Endodermal cell (in vitro differentiated cells): Measurements from ENCODE around the gene ZNF592. TPM values are rescaled to one million over a fixed set of nuclear protein-coding genes. Genes with fewer than 3 reads are reported as not detected.

ENCODE experiments used
- DNase-seq: peaks from one replicate; pipeline ENCODE4 v3.0.0-alpha.2; 2017
- H3K27ac ChIP-seq: 2 replicates; pipeline ENCODE4 v1.5.1; 2013; ENCODE audit warnings: mild to moderate bottlenecking, low read depth, low read length, moderate library complexity
- H3K27me3 ChIP-seq: 2 replicates; pipeline ENCODE4 v1.6.1; 2013; ENCODE audit warnings: mild to moderate bottlenecking, low read length, moderate library complexity; ENCODE audit not compliant: insufficient read depth, control insufficient read depth, poor library complexity, severe bottlenecking
- H3K36me3 ChIP-seq: 2 replicates; pipeline ENCODE4 v1.7.0; 2013; ENCODE audit warnings: mild to moderate bottlenecking, low read length, moderate library complexity; ENCODE audit not compliant: control insufficient read depth, insufficient read depth
- H3K4me1 ChIP-seq: one replicate; pipeline ENCODE4 v1.7.0; 2013; ENCODE audit warnings: low read length; ENCODE audit not compliant: control insufficient read depth, insufficient read depth
- H3K4me3 ChIP-seq: 2 replicates; pipeline ENCODE4 v1.5.1; 2013; ENCODE audit warnings: mild to moderate bottlenecking, low read length, moderate library complexity
- H3K9ac ChIP-seq: 2 replicates; pipeline ENCODE4 v1.6.1; 2013; ENCODE audit warnings: mild to moderate bottlenecking, low read length, moderate library complexity; ENCODE audit not compliant: poor library complexity, severe bottlenecking; ENCODE audit errors: extremely low read depth
- H3K9me3 ChIP-seq: 2 replicates; pipeline ENCODE4 v1.6.1; 2013; ENCODE audit warnings: mild to moderate bottlenecking, low read length, moderate library complexity; ENCODE audit not compliant: control insufficient read depth
- H3K27ac Mint-ChIP-seq: 2 replicates; pipeline ENCODE4 v1.8.0; 2020; ENCODE audit warnings: mixed read lengths
- H3K27me3 Mint-ChIP-seq: 2 replicates; pipeline ENCODE4 v1.8.0; 2021; ENCODE audit warnings: mild to moderate bottlenecking, mixed read lengths; ENCODE audit not compliant: insufficient read depth
- H3K36me3 Mint-ChIP-seq: 2 replicates; pipeline ENCODE4 v1.8.0; 2020; ENCODE audit warnings: low read depth, mixed read lengths
- H3K4me1 Mint-ChIP-seq: 2 replicates; pipeline ENCODE4 v1.8.0; 2020; ENCODE audit warnings: mixed read lengths
- H3K4me3 Mint-ChIP-seq: 2 replicates; pipeline ENCODE4 v1.8.0; 2020; ENCODE audit warnings: mild to moderate bottlenecking, moderate library complexity, mixed read lengths
- H3K9me3 Mint-ChIP-seq: 2 replicates; pipeline ENCODE4 v1.8.0; 2020; ENCODE audit warnings: mild to moderate bottlenecking, mixed read lengths
- CTCF ChIP-seq: fragments of 200-600 bp; sonication (generic); conservative IDR thresholded peaks from 2 replicates; pipeline ENCODE4 v1.5.0; 2021; ENCODE audit warnings: antibody characterized with exemption, mild to moderate bottlenecking
- WGBS, 2 experiments: methylation state at CpG; one replicate each; pipeline versions ENCODE4 v1.1.5 to v1.1.7; 2013; ENCODE audit warnings: missing lambda C conversion rate in 2 of 2, mixed read lengths in 1 of 2; ENCODE audit not compliant: insufficient coverage in 1 of 2, insufficient read length in 1 of 2; 5-methylcytosine and 5-hydroxymethylcytosine counted together
- total RNA-seq, 2 donors: library from RNA; stranded (reverse); fragmentation: NEBNext Ultra II Directional in 1 of 2; extraction: Animal tissue kit (Norgen Biotek cat#: 25700) in 1 of 2; gene quantifications; 2 replicates in 1 of 2; 3 replicates in 1 of 2; pipeline ENCODE4 v1.2.1, GENCODE V29; 2021

The ZNF592 gene
- total RNA-seq, 2 donors from 2014 or later: 33.3 to 35.2 TPM

GRCh38 chr15:84793431-84794161, 45.2 kb downstream of the ZNF592 start:
- no peak overlapping the region for H3K4me3 Mint-ChIP-seq
- no peaks in the 10 kb centered on the region for H3K9me3 Mint-ChIP-seq
- 97% methylated on average over 3 to 7 of the region's 7 CpGs for WGBS, 2 experiments
- H3K27ac Mint-ChIP-seq: peak overlapping the region; percentile 20
- Histone ChIP-seq H3K27me3 (no peaks in the 10 kb centered on the region), H3K4me3 (no peak overlapping the region), H3K4me1 (peaks cover 17% of the 10 kb centered on the region), H3K36me3 (peaks cover 77% of the 10 kb centered on the region), H3K27ac (no peak overlapping the region), H3K9ac (no peak overlapping the region), H3K9me3 (no peaks in the 10 kb centered on the region)
- H3K36me3 Mint-ChIP-seq: peaks cover 46% of the 10 kb centered on the region
- H3K27me3 Mint-ChIP-seq: no peaks in the 10 kb centered on the region
- DNase-seq: no peak
- peaks cover 15% of the 10 kb centered on the region for H3K4me1 Mint-ChIP-seq
- no peak for TF ChIP-seq CTCF

DNA sequence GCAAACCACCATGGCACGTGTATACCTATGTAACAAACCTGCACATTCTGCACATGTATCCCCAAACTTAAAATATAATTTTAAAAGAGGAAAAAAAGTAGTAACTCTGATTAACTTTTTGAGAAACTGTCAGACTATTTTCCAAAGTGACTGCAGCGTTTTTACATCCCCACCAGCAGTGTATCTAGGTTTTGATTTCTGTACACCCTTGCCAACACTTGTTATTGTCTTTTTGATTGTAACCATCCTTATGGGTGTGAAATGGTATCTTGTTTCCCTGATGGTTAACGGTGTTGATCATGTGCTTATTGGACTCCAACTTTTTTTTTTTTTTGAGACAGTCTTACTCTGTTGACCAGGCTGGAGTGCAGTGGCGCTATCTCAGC, 45.8 kb downstream of the ZNF592 start:
- peaks cover 14% of the 10 kb centered on the region for H3K4me1 ChIP-seq
- no peaks in the 10 kb centered on the region for H3K9me3 ChIP-seq
- H3K27me3 ChIP-seq: no peaks in the 10 kb centered on the region
- WGBS, 2 experiments: 97 to 100% methylated on average over 2 to 3 of the region's 4 CpGs
- no peak for TF ChIP-seq CTCF
- Mint-ChIP-seq H3K4me3 (no peak overlapping the region), H3K27me3 (no peaks in the 10 kb centered on the region), H3K36me3 (peaks cover 49% of the 10 kb centered on the region), H3K27ac (no peak overlapping the region), H3K9me3 (no peaks in the 10 kb centered on the region), H3K4me1 (peaks cover 15% of the 10 kb centered on the region)
- H3K27ac ChIP-seq: no peak overlapping the region
- H3K9ac ChIP-seq: no peak overlapping the region
- H3K4me3 ChIP-seq: no peak overlapping the region
- H3K36me3 ChIP-seq: peaks cover 80% of the 10 kb centered on the region
- no peak for DNase-seq

DNA sequence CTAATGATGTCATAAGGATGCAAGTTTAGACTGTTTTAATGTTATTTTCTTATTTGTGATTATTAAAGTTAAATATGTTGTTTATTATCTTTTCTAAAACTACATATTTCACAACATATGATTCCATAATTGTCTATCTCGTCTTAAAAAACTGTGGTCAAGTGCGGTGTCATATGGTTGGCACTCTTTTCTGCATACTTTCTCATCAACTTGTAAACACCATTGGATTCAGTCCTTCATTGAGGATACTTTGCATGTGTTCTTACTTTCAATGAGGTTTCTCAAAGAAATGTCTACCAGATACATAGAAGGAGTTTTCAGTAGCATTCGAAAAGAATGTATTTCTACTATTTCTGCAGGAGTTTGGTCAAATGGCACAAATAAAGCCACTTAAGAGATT, 46.8 kb downstream of the ZNF592 start:
- H3K27ac Mint-ChIP-seq: no peak overlapping the region
- WGBS, 2 experiments: 93 to 97% methylated on average over 2 to 3 of the region's 3 CpGs
- H3K9me3 Mint-ChIP-seq: no peaks in the 10 kb centered on the region
- no peak overlapping the region for H3K27ac ChIP-seq
- H3K36me3 ChIP-seq: peaks cover 90% of the 10 kb centered on the region
- peaks cover 7% of the 10 kb centered on the region for H3K4me1 Mint-ChIP-seq
- H3K36me3 Mint-ChIP-seq: peaks cover 57% of the 10 kb centered on the region
- no peaks in the 10 kb centered on the region for H3K9me3 ChIP-seq
- H3K4me1 ChIP-seq: peaks cover 6% of the 10 kb centered on the region
- H3K4me3 Mint-ChIP-seq: no peak overlapping the region
- no peaks in the 10 kb centered on the region for H3K27me3 ChIP-seq
- DNase-seq: no peak
- H3K4me3 ChIP-seq: no peak overlapping the region
- TF ChIP-seq CTCF: no peak
- no peaks in the 10 kb centered on the region for H3K27me3 Mint-ChIP-seq
- H3K9ac ChIP-seq: no peak overlapping the region
